Adrenal gland (tissue), 12 donors: ENCODE data around the gene COL2A1. TPM values are rescaled to one million over a fixed set of nuclear protein-coding genes. Genes with fewer than 3 reads are reported as not detected.

Source experiments
- DNase-seq, 7 donors: peaks; one replicate each; pipeline ENCODE4 v3.0.0-alpha.2; 2019 to 2020
- H3K27ac ChIP-seq, 5 donors: fragments of 200-600 bp; sonication (generic) in 4 of 5; 1 replicate in 3 of 5; 2 replicates in 2 of 5; pipeline versions ENCODE4 v1.5.1 to v1.8.0; 2016 to 2020; ENCODE audit warnings: mild to moderate bottlenecking in 1 of 5
- H3K27me3 ChIP-seq: fragments of 200-600 bp; 2 replicates; pipeline ENCODE4 v1.8.0; 2021
- H3K36me3 ChIP-seq, 2 donors: fragments of 200-600 bp; replicated peaks in 1 of 2; 1 replicate in 1 of 2; 2 replicates in 1 of 2; pipeline versions ENCODE4 v1.5.1 to v1.8.0; 2018 to 2022
- H3K4me1 ChIP-seq, 2 donors: fragments of 200-600 bp; replicated peaks in 1 of 2; 1 replicate in 1 of 2; 2 replicates in 1 of 2; pipeline versions ENCODE4 v1.5.1 to v1.8.0; 2018 to 2021
- H3K4me3 ChIP-seq, 4 donors: fragments of 200-600 bp; sonication (generic) in 3 of 4; one replicate each; pipeline ENCODE4 v1.5.1; 2016 to 2018
- H3K9me3 ChIP-seq, 3 donors: fragments of 200-600 bp; sonication (generic) in 1 of 3; replicated peaks in 1 of 3; 1 replicate in 2 of 3; 2 replicates in 1 of 3; pipeline versions ENCODE4 v1.5.1 to v1.8.0; 2016 to 2021
- POLR2A ChIP-seq, 2 donors: fragments of 450-650 bp; IDR thresholded peaks; one replicate each; pipeline ENCODE4 v1.6.1; 2017; ENCODE audit warnings: antibody characterized with exemption in 2 of 2, mild to moderate bottlenecking in 2 of 2, moderate library complexity in 1 of 2
- WGBS, 4 donors: extraction: QIAGEN DNeasy Blood & Tissue Kit in 2 of 4; methylation state at CpG; one replicate each; pipeline versions ENCODE4 v1.1.5 to v1.1.7; 2013 to 2017; 5-methylcytosine and 5-hydroxymethylcytosine counted together
- intact Hi-C, 2 donors: fragments of 100-400 bp; cut with DNase I; formaldehyde crosslinking; loops; one replicate each; pipeline versions ENCODE4 v1.14.1 to v1.15.0; 2022 to 2023
- polyA plus RNA-seq, 3 donors: library from polyadenylated mRNA; stranded (reverse); fragments of 200-250 nt in 2 of 3; fragments of 350-450 nt in 1 of 3; fragmentation: Illumina TruSeq in 1 of 3; extraction: RNeasy Lipid Tissue Mini Kit (QIAGEN cat#74804) in 1 of 3; gene quantifications; one replicate each; pipeline ENCODE4 v1.2.3, GENCODE V29; 2013 to 2014
- total RNA-seq, 9 donors: library from RNA; depleted of rRNA in 4 of 9; stranded (reverse); fragments of >200 nt in 4 of 9; fragments of 120-200 nt in 1 of 9; fragmentation: NEBNext Ultra II Directional in 1 of 9; extraction: Animal tissue kit (Norgen Biotek cat#: 25700) in 1 of 9; gene quantifications; one replicate each; pipeline versions ENCODE4 v1.1.0 to v1.2.4, GENCODE V29; 2013 to 2023
- TF ChIP-seq, protein P1 (sequence below), 6 experiments: fragments of 450-650 bp in 4 of 6; fragments of 200-600 bp in 2 of 6; sonication (generic) in 1 of 6; IDR thresholded peaks; 1 replicate in 5 of 6; 2 replicates in 1 of 6; pipeline versions ENCODE4 v1.5.1 to v1.8.0; 2016 to 2021; ENCODE audit warnings: antibody characterized with exemption in 6 of 6, mild to moderate bottlenecking in 2 of 6, moderate library complexity in 1 of 6
- donor health status: healthy with polysubstance abuse.
- donor health status: Bipolar disorder and iron deficiency.
- donor health status: DM: yes; HTN: yes; CAD: no.
- donor health status: DM: no; HTN: no; CAD: no.
- donor health status: DM: no; HTN: no; CAD: no.
- donor health status: DM: yes; HTN: yes; CAD: no.

Gene COL2A1
- total and polyA plus RNA-seq, 12 donors = 0.07 to 18.2 (median 0.25) TPM; not detected in 3

DNA sequence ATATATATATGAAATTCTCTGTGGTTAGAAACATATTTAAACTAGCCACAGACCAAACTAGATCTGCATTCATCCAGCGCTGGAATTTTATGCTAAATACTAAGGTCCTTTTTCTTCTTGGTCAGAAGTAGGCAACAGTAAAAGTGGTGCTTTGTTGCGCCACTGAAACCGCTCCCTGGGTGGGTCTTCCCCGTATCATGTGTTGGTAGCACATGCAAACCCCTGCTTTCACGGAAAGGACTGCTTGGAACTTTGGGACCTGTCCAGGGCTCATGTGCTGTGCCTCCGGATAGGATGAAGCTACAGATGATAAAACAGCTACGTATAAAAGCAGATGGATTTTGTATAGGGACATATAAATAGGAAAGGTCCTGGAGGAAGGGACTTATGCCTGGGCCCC, 40.1 kb upstream of the COL2A1 start:
- TF ChIP-seq POLR2A (IDR thresholded peaks at IDR 0.05) = no peak
- TF ChIP-seq, protein P1, sequence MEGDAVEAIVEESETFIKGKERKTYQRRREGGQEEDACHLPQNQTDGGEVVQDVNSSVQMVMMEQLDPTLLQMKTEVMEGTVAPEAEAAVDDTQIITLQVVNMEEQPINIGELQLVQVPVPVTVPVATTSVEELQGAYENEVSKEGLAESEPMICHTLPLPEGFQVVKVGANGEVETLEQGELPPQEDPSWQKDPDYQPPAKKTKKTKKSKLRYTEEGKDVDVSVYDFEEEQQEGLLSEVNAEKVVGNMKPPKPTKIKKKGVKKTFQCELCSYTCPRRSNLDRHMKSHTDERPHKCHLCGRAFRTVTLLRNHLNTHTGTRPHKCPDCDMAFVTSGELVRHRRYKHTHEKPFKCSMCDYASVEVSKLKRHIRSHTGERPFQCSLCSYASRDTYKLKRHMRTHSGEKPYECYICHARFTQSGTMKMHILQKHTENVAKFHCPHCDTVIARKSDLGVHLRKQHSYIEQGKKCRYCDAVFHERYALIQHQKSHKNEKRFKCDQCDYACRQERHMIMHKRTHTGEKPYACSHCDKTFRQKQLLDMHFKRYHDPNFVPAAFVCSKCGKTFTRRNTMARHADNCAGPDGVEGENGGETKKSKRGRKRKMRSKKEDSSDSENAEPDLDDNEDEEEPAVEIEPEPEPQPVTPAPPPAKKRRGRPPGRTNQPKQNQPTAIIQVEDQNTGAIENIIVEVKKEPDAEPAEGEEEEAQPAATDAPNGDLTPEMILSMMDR (IDR thresholded peaks at IDR 0.05) = no peak
- Histone ChIP-seq H3K9me3 (no peaks in the 10 kb centered on the region), H3K4me3 (no peak overlapping the region), H3K27me3 (no peaks in the 10 kb centered on the region), H3K4me1 (no peaks in the 10 kb centered on the region), H3K36me3 (peaks cover 0 to 43% of the 10 kb centered on the region in 2 donors), H3K27ac (no peak overlapping the region)
- no peak for DNase-seq
- intact Hi-C loops = no loop called here
- WGBS, 4 donors = 97 to 98% (median 97%) methylated on average over 7 of the region's 7 CpGs

DNA sequence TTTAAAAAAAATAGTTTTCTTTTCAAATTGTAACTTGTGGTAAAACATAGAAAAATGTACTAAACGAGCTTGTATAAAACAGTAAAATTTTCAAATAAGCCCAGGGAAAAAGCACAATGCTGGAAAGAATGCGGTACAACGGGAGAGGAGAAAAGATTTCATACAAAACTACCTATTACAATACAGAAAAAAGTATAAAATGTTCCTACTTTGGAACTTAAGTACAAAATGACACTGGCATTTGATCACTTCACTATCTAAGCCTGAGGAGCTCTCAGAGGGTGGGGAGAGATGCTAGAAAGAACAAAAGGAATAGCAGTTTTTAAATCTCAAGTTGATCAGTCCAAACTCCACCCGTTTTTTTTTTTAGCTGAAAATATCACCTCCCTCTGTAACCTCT, 39.5 kb upstream of the COL2A1 start:
- H3K36me3 ChIP-seq = peaks cover 0 to 39% of the 10 kb centered on the region in 2 donors
- intact Hi-C loops = no loop called here

DNA sequence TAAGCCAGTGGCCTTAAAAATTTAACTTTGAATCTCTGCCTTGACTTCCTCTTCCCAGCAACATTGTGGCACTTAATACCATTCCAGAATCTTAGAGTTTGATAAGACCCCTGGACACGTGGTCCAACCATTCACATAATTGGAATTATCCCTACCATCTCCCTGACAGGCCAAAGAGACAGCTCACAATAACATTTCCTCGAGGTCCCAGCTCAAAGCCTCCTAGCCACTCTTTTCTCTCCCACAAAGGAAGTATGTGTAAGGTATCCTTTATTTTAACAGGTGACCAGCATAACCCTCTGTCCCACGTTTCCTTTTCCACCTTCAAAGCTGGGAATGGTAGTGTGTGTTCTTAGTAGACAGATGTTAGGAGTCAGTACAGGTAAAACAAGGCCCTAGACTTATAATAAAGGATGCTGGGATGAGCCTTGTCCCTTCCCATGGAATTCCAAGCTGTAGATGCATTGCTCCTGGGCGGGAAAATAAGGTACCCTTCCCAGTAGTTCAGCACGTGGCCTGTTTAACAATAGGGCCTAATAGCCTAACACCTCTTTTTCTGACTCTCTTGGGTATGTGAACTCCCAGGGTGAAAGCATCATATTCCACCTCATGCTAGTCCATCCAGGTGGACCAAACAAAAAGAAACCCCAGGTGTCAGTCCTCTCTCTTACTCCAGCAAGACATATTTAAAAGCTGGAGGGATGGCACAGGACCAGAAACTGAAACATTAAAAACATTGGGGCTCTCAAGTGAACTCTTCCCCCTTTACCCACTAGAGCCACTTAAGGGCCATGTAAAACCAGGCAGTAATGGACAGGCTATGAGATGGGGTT, 37.5 kb upstream of the COL2A1 start:
- Histone ChIP-seq H3K9me3 (no peaks in the 10 kb centered on the region), H3K36me3 (peaks cover 0 to 22% of the 10 kb centered on the region in 2 donors), H3K4me1 (no peaks in the 10 kb centered on the region), H3K4me3 (no peak overlapping the region), H3K27me3 (no peaks in the 10 kb centered on the region), H3K27ac (no peak overlapping the region)
- 82 to 92% (median 89%) methylated on average over 5 of the region's 5 CpGs for WGBS, 4 donors
- intact Hi-C loops = no loop called here
- DNase-seq = no peak
- TF ChIP-seq, protein P1 (IDR thresholded peaks at IDR 0.05) = no peak
- TF ChIP-seq POLR2A (IDR thresholded peaks at IDR 0.05) = no peak

More for the DNA sequence above, 39.5 kb upstream of the COL2A1 start:
- no peaks in the 10 kb centered on the region for H3K9me3 ChIP-seq
- no peak for DNase-seq
- no peaks in the 10 kb centered on the region for H3K27me3 ChIP-seq
- no peak overlapping the region for H3K4me3 ChIP-seq
- 80 to 94% (median 86%) methylated on average over 4 of the region's 4 CpGs for WGBS, 4 donors
- no peak for TF ChIP-seq POLR2A (IDR thresholded peaks at IDR 0.05)
- TF ChIP-seq, protein P1 (IDR thresholded peaks at IDR 0.05) = no peak
- no peaks in the 10 kb centered on the region for H3K4me1 ChIP-seq
- no peak overlapping the region for H3K27ac ChIP-seq

DNA sequence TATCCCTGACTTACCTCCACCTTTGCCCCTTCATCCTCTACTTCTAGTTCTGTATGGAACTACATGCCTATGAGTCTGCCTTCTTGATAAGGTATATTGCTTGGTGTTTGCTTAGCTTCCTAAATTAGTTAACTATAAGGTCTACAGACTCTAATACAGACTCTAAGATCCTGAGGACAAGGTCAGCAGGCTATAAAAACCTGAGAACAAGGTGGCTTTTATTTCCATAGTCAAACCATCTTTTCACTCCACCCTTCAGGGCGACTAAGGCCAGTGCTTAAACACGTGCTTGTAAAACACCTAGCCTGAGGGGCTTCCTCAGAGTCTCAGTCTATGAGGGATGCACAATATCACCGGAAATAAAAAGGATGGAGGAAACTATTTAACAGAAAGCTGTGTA, 36.1 kb upstream of the COL2A1 start:
- whole genome bisulfite sequencing, 4 donors = 87 to 97% (median 89%) methylated on average over 3 of the region's 3 CpGs
- intact Hi-C loops = no loop called here
- no peaks in the 10 kb centered on the region for H3K9me3 ChIP-seq
- H3K4me3 ChIP-seq = no peak overlapping the region
- H3K36me3 ChIP-seq = peaks cover 0 to 9% of the 10 kb centered on the region in 2 donors
- no peaks in the 10 kb centered on the region for H3K4me1 ChIP-seq
- H3K27ac ChIP-seq = no peak overlapping the region
- TF ChIP-seq POLR2A (IDR thresholded peaks at IDR 0.05) = no peak
- TF ChIP-seq, protein P1 (IDR thresholded peaks at IDR 0.05) = no peak
- no peaks in the 10 kb centered on the region for H3K27me3 ChIP-seq
- no peak for DNase-seq
